GM12878 (cell line): ENCODE measurements around the gene PLXNA2. TPM values are rescaled to one million over a fixed set of nuclear protein-coding genes. Genes with fewer than 3 reads are reported as not detected.

Source experiments
- ATAC-seq: fragments of 200-7000 bp; cut with Tn5 transposase; 3 replicates; pipeline ENCODE4 v1.9.1; 2020; ENCODE audit warnings: mild to moderate bottlenecking, moderate library complexity
- BruUV-seq: library from RNA; stranded (reverse); fragments of 400-500 nt; replicated peaks from 2 replicates; lab custom pipeline; 2021; lab: Mats Ljungman, UMichigan
- CTCF ChIA-PET: fragments of 300-600 bp; sonication (Branson Sonifier 250); formaldehyde crosslinking; extraction: SDS; loops from one replicate; lab custom pipeline; 2021; ENCODE audit warnings: inconsistent platforms; lab: Yijun Ruan, JAX
- POLR2A ChIA-PET: fragments of 350-600 bp; formaldehyde crosslinking; extraction: SDS; loops from one replicate; lab custom pipeline; 2021; ENCODE audit warnings: inconsistent platforms; lab: Charles Lee
- RAD21 ChIA-PET: fragments of 300-600 bp; sonication (Branson Sonifier 250); formaldehyde crosslinking; loops from one replicate; lab custom pipeline; 2023; ENCODE audit warnings: antibody characterized with exemption; ENCODE audit not compliant: unreplicated experiment; lab: Charles Lee
- SMC1A ChIA-PET: fragments of 300-600 bp; sonication (Branson Sonifier 250); formaldehyde crosslinking; loops from one replicate; lab custom pipeline; 2023; ENCODE audit not compliant: unreplicated experiment, uncharacterized antibody; lab: Charles Lee
- DNase-seq: peaks from one replicate; pipeline ENCODE4 v3.0.0-alpha.2; 2011; ENCODE audit warnings: low read depth, low spot score
- FAIRE-seq: peaks from 3 replicates; lab custom pipeline; 2011; peaks lifted over from hg19 to GRCh38; lab: Jason Lieb, UNC
- H2AFZ ChIP-seq: 2 replicates; pipeline ENCODE4 v1.6.0; 2011; ENCODE audit warnings: low read depth, low read length, control low read depth; ENCODE audit not compliant: control insufficient read depth
- H3K27ac ChIP-seq: 2 replicates; pipeline ENCODE4 v1.5.1; 2011; ENCODE audit warnings: control low read depth; ENCODE audit not compliant: control insufficient read depth, insufficient read depth
- H3K27me3 ChIP-seq, 2 experiments: replicated peaks in 1 of 2; 2 replicates each; pipeline versions ENCODE4 v1.6.0 to v1.6.1; 2011; ENCODE audit warnings: low read length in 1 of 2; ENCODE audit not compliant: control insufficient read depth in 2 of 2, insufficient read depth in 2 of 2
- H3K36me3 ChIP-seq, 2 experiments: 2 replicates each; pipeline ENCODE4 v1.5.1; 2011; ENCODE audit warnings: low read length in 1 of 2; ENCODE audit not compliant: control insufficient read depth in 2 of 2, insufficient read depth in 2 of 2
- H3K4me1 ChIP-seq: 2 replicates; pipeline ENCODE4 v1.6.1; 2011; ENCODE audit warnings: mild to moderate bottlenecking, low read length, moderate library complexity, mixed read lengths; ENCODE audit not compliant: control insufficient read depth, insufficient read depth
- H3K4me2 ChIP-seq: 2 replicates; pipeline ENCODE4 v1.6.0; 2011; ENCODE audit warnings: control low read depth; ENCODE audit not compliant: control insufficient read depth, insufficient read depth
- H3K4me3 ChIP-seq: fragments of 200-600 bp; sonication (generic); 2 replicates; pipeline ENCODE4 v1.5.1; 2016
- H3K79me2 ChIP-seq: 2 replicates; pipeline ENCODE4 v1.6.0; 2011; ENCODE audit warnings: low read length; ENCODE audit not compliant: control insufficient read depth, insufficient read depth
- H3K9ac ChIP-seq: 2 replicates; pipeline ENCODE4 v1.8.0; 2011; ENCODE audit warnings: low read length, control low read depth, mixed read lengths; ENCODE audit not compliant: control insufficient read depth, insufficient read depth
- H3K9me3 ChIP-seq: replicated peaks from 3 replicates; pipeline ENCODE4 v1.5.1; 2011; ENCODE audit warnings: mild to moderate bottlenecking, low read length; ENCODE audit not compliant: control insufficient read depth, insufficient read depth
- H4K20me1 ChIP-seq: 2 replicates; pipeline ENCODE4 v1.6.0; 2011; ENCODE audit not compliant: control insufficient read depth, insufficient read depth
- BMI1 ChIP-seq: fragments of 450-650 bp; IDR thresholded peaks from 2 replicates; pipeline ENCODE4 v1.6.1; 2016; ENCODE audit warnings: mild to moderate bottlenecking, moderate library complexity, borderline replicate concordance
- CHD4 ChIP-seq: fragments of 200-600 bp; sonication (generic); IDR thresholded peaks from 2 replicates; pipeline ENCODE4 v1.6.1; 2016; ENCODE audit warnings: mild to moderate bottlenecking
- E4F1 ChIP-seq: fragments of 450-650 bp; IDR thresholded peaks from 2 replicates; pipeline ENCODE4 v1.6.1; 2018; ENCODE audit warnings: borderline replicate concordance, mild to moderate bottlenecking; ENCODE audit not compliant: partially characterized antibody
- IKZF2 ChIP-seq, 2 experiments: fragments of 450-650 bp; IDR thresholded peaks; 2 replicates each; pipeline ENCODE4 v1.6.1; 2017; ENCODE audit warnings: mild to moderate bottlenecking in 2 of 2, moderate library complexity in 2 of 2
- KDM1A ChIP-seq: fragments of 200-600 bp; sonication (generic); IDR thresholded peaks from 2 replicates; pipeline ENCODE4 v1.6.1; 2016; ENCODE audit warnings: borderline replicate concordance
- MTA3 ChIP-seq: IDR thresholded peaks from 2 replicates; pipeline ENCODE4 v1.6.1; 2012; ENCODE audit warnings: low read length, inconsistent platforms, borderline replicate concordance
- MYC ChIP-seq: IDR thresholded peaks from 2 replicates; pipeline ENCODE4 v1.6.1; 2011; ENCODE audit warnings: mild to moderate bottlenecking, low read length, moderate library complexity, inconsistent platforms; ENCODE audit not compliant: insufficient read depth, insufficient replicate concordance, insufficient read length, severe bottlenecking
- PRDM15 ChIP-seq: fragments of 450-650 bp; formaldehyde crosslinking; IDR thresholded peaks from 2 replicates; pipeline ENCODE4 v1.4.0; 2020; ENCODE audit warnings: mild to moderate bottlenecking, moderate library complexity
- RAD51 ChIP-seq: fragments of 450-650 bp; IDR thresholded peaks from 2 replicates; pipeline ENCODE4 v1.6.1; 2016; ENCODE audit warnings: moderate library complexity, mild to moderate bottlenecking, inconsistent platforms
- ZNF207 ChIP-seq: fragments of 450-650 bp; IDR thresholded peaks from 2 replicates; pipeline ENCODE4 v1.6.1; 2014; ENCODE audit warnings: antibody characterized with exemption, mild to moderate bottlenecking, borderline replicate concordance
- WGBS: methylation state at CpG from one replicate; pipeline ENCODE4 v1.1.6; 2016; ENCODE audit warnings: low lambda C conversion rate; ENCODE audit not compliant: insufficient replicate concordance, insufficient coverage; ENCODE audit errors: missing lambda C conversion rate; 5-methylcytosine and 5-hydroxymethylcytosine counted together
- in situ Hi-C: fragments of 300-500 bp; cut with MboI; formaldehyde crosslinking; loops from 9 replicates; pipeline ENCODE4 v1.14.3; 2018; ENCODE audit warnings: mixed read lengths
- intact Hi-C: fragments of 100-400 bp; cut with micrococcal nuclease; formaldehyde crosslinking; loops from one replicate; pipeline ENCODE4 v1.14.2; 2022; ENCODE audit not compliant: unreplicated experiment
- polyA plus RNA-seq, 11 experiments: library from polyadenylated mRNA; depleted of rRNA in 4 of 11; unstranded in 6 of 11; stranded (reverse) in 5 of 11; fragments of >200 nt; fragmentation: Nextera tagmentation in 4 of 11; fragmentation: Illumina TruSeq in 1 of 11; extraction: Ambion mirVana in 4 of 11; extraction: Trizol in 1 of 11; gene quantifications; 1 replicate in 1 of 11; 2 replicates in 10 of 11; pipeline versions ENCODE4 v1.2.1 to v1.2.3, GENCODE V29; 2011 to 2016; ENCODE audit warnings: inconsistent platforms in 2 of 11, missing spikeins in 2 of 11, low read depth in 1 of 11
- total RNA-seq, 4 experiments: library from RNA; depleted of rRNA in 3 of 4; stranded (reverse); fragments of >200 nt in 3 of 4; fragmentation: Illumina TruSeq in 1 of 4; extraction: Trizol in 1 of 4; gene quantifications; 2 replicates each; pipeline versions ENCODE4 v1.2.1 to v1.2.3, GENCODE V29; 2013 to 2021

PLXNA2 gene
- total and polyA plus RNA-seq, 10 of the 15 experiments (the other 5 are each of a cell fraction or from before 2014, with no cell fraction given): under 0.01 to 0.08 (median 0.07) TPM; not detected in 4

- Histone ChIP-seq H3K9ac (no peak overlapping the region), H3K79me2 (no peaks in the 10 kb centered on the region), H3K27me3 (no peaks in the 10 kb centered on the region), H3K4me1 (no peaks in the 10 kb centered on the region), H3K9me3 (no peaks in the 10 kb centered on the region), H3K27ac (no peak overlapping the region), H3K4me2 (no peak overlapping the region), H4K20me1 (no peaks in the 10 kb centered on the region), H2AFZ (no peak overlapping the region), H3K36me3 (no peaks in the 10 kb centered on the region), H3K4me3 (no peak overlapping the region)
- 42% methylated on average over 4 of the region's 4 CpGs for WGBS
- no peak for ATAC-seq
- no TSS peak for BruUV-seq
- FAIRE-seq: no peak
- ChIA-PET SMC1A (no interaction called here), RAD21 (no interaction called here), POLR2A (no interaction called here), CTCF (no interaction called here)
- no peak for TF ChIP-seq E4F1
- TF ChIP-seq IKZF2 (IDR thresholded peaks at IDR 0.05): no peak
- intact Hi-C loops (no loop called here), in situ Hi-C loops (no loop called here)
- DNase-seq: no peak
Measured at GRCh38 chr1:208288495-208288894, 44.3 kb upstream of the PLXNA2 start.

- intact Hi-C loops: no loop called here
- Histone ChIP-seq H3K4me1 (no peaks in the 10 kb centered on the region), H3K4me3 (no peak overlapping the region), H3K4me2 (no peak overlapping the region), H2AFZ (no peak overlapping the region), H3K27me3 (0 out of 4 replicates have a peak, but pooled peaks cover 0 to 2% of the 10 kb centered on the region in 2 experiments), H3K9ac (no peak overlapping the region), H4K20me1 (no peaks in the 10 kb centered on the region), H3K27ac (no peak overlapping the region), H3K36me3 (no peaks in the 10 kb centered on the region), H3K9me3 (no peaks in the 10 kb centered on the region), H3K79me2 (no peaks in the 10 kb centered on the region)
- ATAC-seq (no peak), FAIRE-seq (no peak), DNase-seq (no peak)
- WGBS: 10% methylated on average over 8 of the region's 8 CpGs
- ChIA-PET SMC1A (interaction anchor here (0.6 to 1.3 kb wide), 2 partner anchors 16 to 201 kb away, joined by 3 read pairs; no protein-coding TSS in a partner anchor), CTCF (no interaction called here), RAD21 (no interaction called here), POLR2A (no interaction called here)
- in situ Hi-C loops: no loop called here
- no TSS peak for BruUV-seq
- no peak for TF ChIP-seq BMI1
- no peak for TF ChIP-seq RAD51
- TF ChIP-seq CHD4: no peak
- no peak for TF ChIP-seq KDM1A
- TF ChIP-seq PRDM15: no peak
- no peak for TF ChIP-seq MYC
- TF ChIP-seq MTA3: no peak
- TF ChIP-seq ZNF207: no peak
Measured at GRCh38 chr1:208280681-208281450, 36.7 kb upstream of the PLXNA2 start.
